ENCODE data around the gene BEGAIN. TPM values are rescaled to one million over a fixed set of nuclear protein-coding genes. Genes with fewer than 3 reads are reported as not detected.

Gene BEGAIN
- total RNA-seq, 4 donors from 2014 or later, result 0.27 to 2.5 (median 0.37) TPM; not detected in 1

DNA sequence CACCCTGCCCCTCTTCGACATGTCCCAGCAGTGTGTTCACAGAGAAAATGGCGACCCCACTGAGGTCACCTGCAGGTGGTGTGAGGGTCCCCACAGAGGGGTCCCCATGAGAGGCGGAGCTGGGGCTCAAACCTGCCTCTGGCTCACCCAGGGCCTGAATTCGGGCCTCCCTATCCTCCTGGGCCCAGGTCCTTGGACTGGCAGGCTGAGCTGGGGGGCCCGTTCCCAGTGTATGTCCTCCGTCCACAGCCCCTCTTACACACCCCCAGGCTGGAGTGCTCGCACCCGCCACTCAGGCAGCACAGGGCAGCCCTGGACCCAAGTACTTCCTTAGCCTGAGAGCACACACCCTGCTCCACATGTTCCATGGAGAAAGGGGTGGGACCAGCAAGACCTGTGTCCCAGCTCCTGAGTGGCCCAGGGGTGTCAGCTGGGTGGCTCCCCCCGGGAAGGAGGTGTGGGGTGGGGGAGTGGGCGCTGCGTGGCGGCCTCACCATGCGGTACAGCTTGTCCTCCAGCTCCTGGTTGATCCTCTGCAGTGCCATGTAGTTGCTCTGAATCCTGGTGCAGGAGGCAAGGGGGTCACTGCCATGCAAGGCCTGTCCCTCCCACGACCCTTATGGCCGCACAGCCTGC lies 42.6 kb downstream of the BEGAIN start:
- Histone ChIP-seq H3K4me3 (no peak overlapping the region), H3K36me3 (no peaks in the 10 kb centered on the region), H3K4me1 (peaks cover 17 to 36% (median 25%) of the 10 kb centered on the region in 4 donors), H3K27me3 (no peaks in the 10 kb centered on the region), H3K27ac (no peak overlapping the region), H3K9me3 (no peaks in the 10 kb centered on the region)
- WGBS, 2 donors (ENCODE audit: low coverage in 1 of 2), result 73% methylated on average over 15 of the region's 15 CpGs; no CpG with 5 or more reads in 1 of the 2 donors
- TF ChIP-seq EP300 (IDR thresholded peaks at IDR 0.05; ENCODE audit: low read depth) (no peak), POLR2AphosphoS5 (IDR thresholded peaks at IDR 0.05) (no peak), POLR2A (IDR thresholded peaks at IDR 0.05) (no peak)
- TF ChIP-seq, protein P1, sequence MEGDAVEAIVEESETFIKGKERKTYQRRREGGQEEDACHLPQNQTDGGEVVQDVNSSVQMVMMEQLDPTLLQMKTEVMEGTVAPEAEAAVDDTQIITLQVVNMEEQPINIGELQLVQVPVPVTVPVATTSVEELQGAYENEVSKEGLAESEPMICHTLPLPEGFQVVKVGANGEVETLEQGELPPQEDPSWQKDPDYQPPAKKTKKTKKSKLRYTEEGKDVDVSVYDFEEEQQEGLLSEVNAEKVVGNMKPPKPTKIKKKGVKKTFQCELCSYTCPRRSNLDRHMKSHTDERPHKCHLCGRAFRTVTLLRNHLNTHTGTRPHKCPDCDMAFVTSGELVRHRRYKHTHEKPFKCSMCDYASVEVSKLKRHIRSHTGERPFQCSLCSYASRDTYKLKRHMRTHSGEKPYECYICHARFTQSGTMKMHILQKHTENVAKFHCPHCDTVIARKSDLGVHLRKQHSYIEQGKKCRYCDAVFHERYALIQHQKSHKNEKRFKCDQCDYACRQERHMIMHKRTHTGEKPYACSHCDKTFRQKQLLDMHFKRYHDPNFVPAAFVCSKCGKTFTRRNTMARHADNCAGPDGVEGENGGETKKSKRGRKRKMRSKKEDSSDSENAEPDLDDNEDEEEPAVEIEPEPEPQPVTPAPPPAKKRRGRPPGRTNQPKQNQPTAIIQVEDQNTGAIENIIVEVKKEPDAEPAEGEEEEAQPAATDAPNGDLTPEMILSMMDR (IDR thresholded peaks at IDR 0.05), result no peak
- in situ Hi-C loops (cut with MboI; ENCODE audit: low pct_ligation_motif_present in 1 of 4, low pct_unique_long_range_greater_than_20kb in 1 of 4, low sequenced_read_pairs in 3 of 4), result no loop called here
- intact Hi-C loops (cut with DNase I; ENCODE audit: low total_unique reads), result no loop called here
- peak; percentile 48 for DNase-seq

DNA sequence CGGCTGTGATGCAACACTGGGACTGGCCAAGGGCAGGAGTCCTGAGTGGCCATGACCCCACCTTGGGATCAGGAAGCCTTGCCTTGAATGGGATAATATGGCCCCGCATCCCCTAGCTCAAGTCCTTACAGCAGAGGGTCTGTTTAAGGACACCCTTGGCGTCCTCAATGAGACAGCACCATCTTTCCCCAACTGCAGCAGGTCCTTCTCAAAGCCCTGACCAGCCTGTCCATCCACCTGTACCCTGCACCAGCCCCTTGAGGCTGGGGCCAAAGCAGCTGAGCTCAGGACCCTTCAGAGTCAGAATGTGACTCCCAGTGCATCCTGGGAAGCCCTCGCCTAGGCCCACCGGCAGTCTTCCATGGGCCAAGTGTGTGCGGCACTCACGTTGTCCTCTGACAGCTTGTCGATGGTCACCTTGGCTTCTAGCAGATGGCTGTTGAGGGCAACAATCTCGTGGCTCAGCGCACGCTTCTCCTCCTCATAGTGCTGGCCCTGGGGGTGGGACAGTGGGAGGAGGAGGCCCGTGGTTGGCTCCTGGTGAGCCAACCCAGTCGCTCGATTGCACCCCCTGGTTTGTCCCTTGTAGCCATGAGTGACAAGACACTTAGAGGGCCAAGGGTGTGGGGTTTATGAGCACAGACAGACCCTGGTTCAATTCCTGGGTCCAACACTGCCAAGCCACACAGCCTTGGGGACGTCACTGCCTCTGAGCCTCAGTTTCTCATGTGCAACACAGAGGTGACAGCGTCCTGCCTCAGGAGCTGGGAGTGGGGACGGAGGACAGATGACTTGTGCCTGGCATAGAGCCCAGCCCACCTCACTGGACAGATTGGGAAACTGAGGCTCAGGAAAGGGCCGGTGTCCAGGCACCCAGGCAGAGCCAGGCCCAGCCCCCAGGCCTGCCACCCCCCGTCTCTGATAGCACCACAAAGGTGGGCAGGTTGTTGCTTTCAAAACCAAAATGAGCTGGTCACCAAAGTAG lies 43.5 kb downstream of the BEGAIN start:
- TF ChIP-seq, protein P1 (IDR thresholded peaks at IDR 0.05), result no peak
- TF ChIP-seq EP300 (IDR thresholded peaks at IDR 0.05; ENCODE audit: low read depth) (no peak), POLR2AphosphoS5 (IDR thresholded peaks at IDR 0.05) (no peak), POLR2A (IDR thresholded peaks at IDR 0.05) (no peak)
- Histone ChIP-seq H3K9me3 (no peaks in the 10 kb centered on the region), H3K4me1 (peaks cover 17 to 36% (median 25%) of the 10 kb centered on the region in 4 donors), H3K27ac (no peak overlapping the region), H3K36me3 (no peaks in the 10 kb centered on the region), H3K4me3 (no peak overlapping the region), H3K27me3 (no peaks in the 10 kb centered on the region)
- WGBS, 2 donors (ENCODE audit: low coverage in 1 of 2), result 91% methylated on average over 19 of the region's 19 CpGs; no CpG with 5 or more reads in 1 of the 2 donors
- in situ Hi-C loops (cut with MboI; ENCODE audit: low pct_ligation_motif_present in 1 of 4, low pct_unique_long_range_greater_than_20kb in 1 of 4, low sequenced_read_pairs in 3 of 4) (no loop called here), intact Hi-C loops (cut with DNase I; ENCODE audit: low total_unique reads) (no loop called here)
- DNase-seq, result no peak

DNA sequence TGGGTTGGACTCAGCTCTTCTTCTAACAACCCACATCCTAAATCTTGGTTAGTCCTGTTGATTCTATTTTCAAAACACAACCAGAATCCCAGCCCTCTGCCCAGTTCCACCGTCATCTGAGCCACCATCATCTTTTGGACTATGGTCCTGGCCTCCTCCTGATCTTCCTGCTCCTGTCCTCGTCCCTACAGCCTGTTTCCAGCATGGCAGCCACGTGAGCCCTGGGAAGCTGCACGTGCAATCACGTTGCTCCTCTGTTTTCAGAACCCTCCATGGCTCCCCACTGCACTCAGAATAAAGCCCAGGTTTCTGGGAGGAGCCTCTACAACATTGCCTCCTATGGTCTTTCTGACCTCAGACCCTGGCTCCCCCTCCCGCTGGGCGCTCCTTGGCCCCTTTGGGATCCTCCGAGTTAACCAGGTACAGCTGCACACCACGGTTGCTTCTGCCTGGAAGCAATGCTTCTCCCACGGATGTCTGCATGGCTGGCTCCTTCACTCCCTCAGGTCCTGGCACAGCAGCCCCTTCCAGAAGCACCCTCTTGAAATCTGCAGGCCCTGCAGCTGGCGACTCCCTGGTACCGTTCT lies 44.5 kb downstream of the BEGAIN start:
- no peaks in the 10 kb centered on the region for H3K9me3 ChIP-seq
- TF ChIP-seq, protein P1 (IDR thresholded peaks at IDR 0.05), result no peak
- TF ChIP-seq EP300 (IDR thresholded peaks at IDR 0.05; ENCODE audit: low read depth) (no peak), POLR2A (IDR thresholded peaks at IDR 0.05) (no peak), POLR2AphosphoS5 (IDR thresholded peaks at IDR 0.05) (no peak)
- no peak overlapping the region for H3K4me3 ChIP-seq
- H3K4me1 ChIP-seq, result peaks cover 10 to 29% (median 20%) of the 10 kb centered on the region in 4 donors
- no peak overlapping the region for H3K27ac ChIP-seq
- in situ Hi-C loops (cut with MboI; ENCODE audit: low pct_ligation_motif_present in 1 of 4, low pct_unique_long_range_greater_than_20kb in 1 of 4, low sequenced_read_pairs in 3 of 4) (no loop called here), intact Hi-C loops (cut with DNase I; ENCODE audit: low total_unique reads) (no loop called here)
- H3K36me3 ChIP-seq, result no peaks in the 10 kb centered on the region
- DNase-seq, result no peak
- no peaks in the 10 kb centered on the region for H3K27me3 ChIP-seq
- WGBS, 2 donors (ENCODE audit: low coverage in 1 of 2), result 85% methylated on average over 12 of the region's 12 CpGs; no CpG with 5 or more reads in 1 of the 2 donors
